HepG2 (cell line): ENCODE data around the gene GPHN. TPM values are rescaled to one million over a fixed set of nuclear protein-coding genes. Genes with fewer than 3 reads are reported as not detected.

ENCODE experiments used
- ATAC-seq: fragments of 200-7000 bp; cut with Tn5 transposase; 3 replicates; pipeline ENCODE4 v1.9.1; 2020; ENCODE audit warnings: mild to moderate bottlenecking, moderate library complexity
- BruUV-seq: library from RNA; stranded (reverse); fragments of 400-500 nt; replicated peaks from 2 replicates; lab custom pipeline; 2021; lab: Mats Ljungman, UMichigan
- CTCF ChIA-PET: fragments of 300-600 bp; formaldehyde crosslinking; extraction: SDS; loops from one replicate; lab custom pipeline; 2021; ENCODE audit warnings: low total read pairs, inconsistent platforms, low intra/inter-chr PET ratio; lab: Yijun Ruan, JAX
- POLR2A ChIA-PET: fragments of 350-600 bp; sonication (Branson Sonifier 250); formaldehyde crosslinking; loops from one replicate; lab custom pipeline; 2020; ENCODE audit warnings: antibody characterized with exemption, inconsistent platforms; lab: Yijun Ruan, JAX
- DNase-seq: peaks from one replicate; pipeline ENCODE4 v3.0.0-alpha.2; 2015; ENCODE audit warnings: low spot score
- FAIRE-seq: peaks from 3 replicates; lab custom pipeline; 2011; peaks lifted over from hg19 to GRCh38; lab: Jason Lieb, UNC
- H2AFZ ChIP-seq: one replicate; pipeline ENCODE4 v1.6.1; 2011; ENCODE audit warnings: low read length, inconsistent platforms
- H3K27ac ChIP-seq: fragments of 300-600 bp; 3 replicates; pipeline ENCODE4 v1.8.0; 2011; ENCODE audit warnings: mixed run types, mild to moderate bottlenecking, mixed read lengths, low read length, inconsistent platforms; ENCODE audit not compliant: insufficient read depth; ENCODE audit errors: extremely low read length
- H3K27me3 ChIP-seq, 2 experiments: fragments of 200-600 bp in 1 of 2; 2 replicates in 1 of 2; 3 replicates in 1 of 2; pipeline versions ENCODE4 v1.6.0 to v1.8.0; 2011; ENCODE audit warnings: low read length in 2 of 2, mild to moderate bottlenecking in 2 of 2, moderate library complexity in 2 of 2, inconsistent platforms in 1 of 2; ENCODE audit not compliant: insufficient read depth in 2 of 2, control insufficient read depth in 1 of 2
- H3K36me3 ChIP-seq, 2 experiments: fragments of 200-600 bp in 1 of 2; replicated peaks in 1 of 2; 2 replicates in 1 of 2; 3 replicates in 1 of 2; pipeline versions ENCODE4 v1.5.1 to v1.8.0; 2011; ENCODE audit warnings: low read length in 2 of 2, inconsistent platforms in 1 of 2; ENCODE audit not compliant: insufficient read depth in 2 of 2, control insufficient read depth in 1 of 2
- H3K4me1 ChIP-seq: 2 replicates; pipeline ENCODE4 v1.5.1; 2012; ENCODE audit warnings: low read length, inconsistent platforms; ENCODE audit not compliant: insufficient read depth
- H3K4me2 ChIP-seq: 2 replicates; pipeline ENCODE4 v1.6.0; 2011; ENCODE audit warnings: low read depth, low read length, inconsistent platforms
- H3K4me3 ChIP-seq, 3 experiments: fragments of 200-600 bp in 1 of 3; sonication (generic), shearing (Covaris generic) in 1 of 3; replicated peaks in 1 of 3; 2 replicates each; pipeline ENCODE4 v1.5.1; 2011 to 2016; ENCODE audit warnings: low read length in 3 of 3, inconsistent platforms in 2 of 3, low read depth in 2 of 3, mild to moderate bottlenecking in 2 of 3, control low read depth in 1 of 3, mixed read lengths in 1 of 3; ENCODE audit not compliant: insufficient read depth in 1 of 3
- H3K79me2 ChIP-seq: one replicate; pipeline ENCODE4 v1.6.1; 2011; ENCODE audit warnings: low read length, inconsistent platforms; ENCODE audit not compliant: insufficient read depth
- H3K9ac ChIP-seq: 2 replicates; pipeline ENCODE4 v1.6.0; 2011; ENCODE audit warnings: mild to moderate bottlenecking, low read depth, low read length, inconsistent platforms; ENCODE audit not compliant: insufficient read depth
- H3K9me3 ChIP-seq: 2 replicates; pipeline ENCODE4 v1.5.1; 2012; ENCODE audit warnings: mild to moderate bottlenecking, low read length
- H4K20me1 ChIP-seq: 2 replicates; pipeline ENCODE4 v1.6.0; 2011; ENCODE audit warnings: inconsistent platforms, mild to moderate bottlenecking, low read length, moderate library complexity; ENCODE audit not compliant: insufficient read depth
- BCL6 ChIP-seq: IDR thresholded peaks from 2 replicates; pipeline ENCODE4 v1.6.1; 2016; ENCODE audit warnings: missing genetic modification reagents, missing compliant biosample characterization
- CCDC6 ChIP-seq: sonication (generic); formaldehyde crosslinking; IDR thresholded peaks from 2 replicates; pipeline ENCODE4 v1.8.1; 2022; ENCODE audit warnings: mild to moderate bottlenecking, missing genetic modification reagents, moderate library complexity
- FOXJ3 ChIP-seq: sonication (generic); formaldehyde crosslinking; IDR thresholded peaks from 2 replicates; pipeline ENCODE4 v1.4.0; 2020; ENCODE audit warnings: missing genetic modification reagents, mild to moderate bottlenecking, borderline replicate concordance
- KAT7 ChIP-seq: IDR thresholded peaks from 2 replicates; pipeline ENCODE4 v1.6.1; 2018; ENCODE audit warnings: borderline replicate concordance, missing compliant biosample characterization
- KDM2A ChIP-seq: sonication (generic); formaldehyde crosslinking; IDR thresholded peaks from 2 replicates; pipeline ENCODE4 v1.4.0; 2020; ENCODE audit warnings: low read depth, missing genetic modification reagents, borderline replicate concordance
- NR1H2 ChIP-seq: sonication (generic); formaldehyde crosslinking; IDR thresholded peaks from 2 replicates; pipeline ENCODE4 v1.8.1; 2022; ENCODE audit warnings: low read depth, missing genetic modification reagents, borderline replicate concordance
- RXRB ChIP-seq: IDR thresholded peaks from 2 replicates; pipeline ENCODE4 v1.6.1; 2016; ENCODE audit warnings: borderline replicate concordance, missing genetic modification reagents, missing compliant biosample characterization
- SP4 ChIP-seq: sonication (generic); formaldehyde crosslinking; IDR thresholded peaks from 2 replicates; pipeline ENCODE4 v1.8.1; 2023; ENCODE audit warnings: mild to moderate bottlenecking, missing genetic modification reagents
- ZNF20 ChIP-seq: sonication (generic); formaldehyde crosslinking; IDR thresholded peaks from 2 replicates; pipeline ENCODE4 v1.4.0; 2020; ENCODE audit warnings: mild to moderate bottlenecking, moderate library complexity, missing genetic modification reagents
- ZNF75D ChIP-seq: sonication (generic); formaldehyde crosslinking; IDR thresholded peaks from 2 replicates; pipeline ENCODE4 v1.8.1; 2023; ENCODE audit warnings: missing genetic modification reagents, mild to moderate bottlenecking, borderline replicate concordance
- ZNF772 ChIP-seq: sonication (generic); formaldehyde crosslinking; IDR thresholded peaks from 2 replicates; pipeline ENCODE4 v1.5.0; 2020; ENCODE audit warnings: mild to moderate bottlenecking, missing genetic modification reagents
- WGBS: methylation state at CpG from one replicate; pipeline ENCODE4 v1.1.6; 2017; ENCODE audit warnings: low lambda C conversion rate; 5-methylcytosine and 5-hydroxymethylcytosine counted together
- in situ Hi-C: cut with HindIII; loops from 2 replicates; pipeline ENCODE4 v1.10.0; 2017; ENCODE audit warnings: low pct_unique_long_range_greater_than_20kb; ENCODE audit not compliant: extremely low pct_ligation_motif_present
- intact Hi-C: fragments of 100-400 bp; cut with micrococcal nuclease; formaldehyde crosslinking; loops from one replicate; pipeline ENCODE4 v1.10.0; 2022; ENCODE audit not compliant: unreplicated experiment
- polyA plus RNA-seq, 8 experiments: library from polyadenylated mRNA; depleted of rRNA in 3 of 8; stranded (reverse) in 7 of 8; unstranded in 1 of 8; fragments of >200 nt; fragmentation: Illumina TruSeq in 4 of 8; extraction: Trizol in 4 of 8; gene quantifications; 2 replicates each; pipeline versions ENCODE4 v1.2.1 to v1.2.3, GENCODE V29; 2011 to 2016; ENCODE audit warnings: low read depth in 4 of 8, missing spikeins in 1 of 8, mixed read lengths in 1 of 8; ENCODE audit not compliant: insufficient read depth in 1 of 8
- total RNA-seq, 5 experiments: library from RNA; depleted of rRNA; stranded (reverse); fragments of >200 nt; fragmentation: Illumina TruSeq; extraction: Trizol; gene quantifications; 2 replicates each; pipeline ENCODE4 v1.2.3, GENCODE V29; 2016; ENCODE audit warnings: low read depth in 1 of 5
- TF ChIP-seq, protein P1 (sequence below): sonication (generic); formaldehyde crosslinking; IDR thresholded peaks from 2 replicates; pipeline ENCODE4 v1.9.0; 2021; ENCODE audit warnings: missing genetic modification reagents, borderline replicate concordance
- TF ChIP-seq, protein P2 (sequence below): sonication (generic); formaldehyde crosslinking; IDR thresholded peaks from 2 replicates; pipeline ENCODE4 v1.5.1; 2020; ENCODE audit warnings: mild to moderate bottlenecking, missing genetic modification reagents
- TF ChIP-seq, protein P3 (sequence below): sonication (generic); formaldehyde crosslinking; IDR thresholded peaks from 2 replicates; pipeline ENCODE4 v1.9.0; 2021; ENCODE audit warnings: missing genetic modification reagents, mild to moderate bottlenecking, borderline replicate concordance

The GPHN gene
- total and polyA plus RNA-seq, 2 of the 13 experiments (the other 11 are each of a cell fraction or from before 2014, with no cell fraction given), result 12.7 to 19.2 TPM

DNA sequence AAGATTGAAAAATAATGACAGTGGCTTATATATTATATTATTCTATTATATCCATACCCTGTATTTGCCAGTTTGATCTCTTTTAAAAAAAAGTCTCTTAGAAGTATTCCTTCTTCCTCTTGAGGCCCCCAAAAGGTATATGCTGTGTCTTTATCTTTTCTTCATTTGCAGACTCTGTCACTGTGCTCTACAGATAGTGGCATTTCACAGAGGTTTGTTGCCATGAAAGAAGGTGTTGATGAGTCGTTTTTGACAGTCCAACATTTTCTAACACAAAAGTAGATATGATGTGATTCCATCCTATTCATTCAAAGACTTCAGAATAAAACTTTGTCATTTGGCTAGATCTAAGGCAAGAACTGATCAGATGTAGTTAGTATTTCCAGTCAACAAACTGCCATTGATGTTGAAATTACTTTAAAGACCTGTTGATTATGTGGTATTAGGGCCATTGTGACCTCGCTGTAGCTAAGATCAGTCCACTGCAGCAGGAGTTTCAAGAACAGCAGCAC lies 22.0 kb upstream of the GPHN start, which contains the start of gene CCDC196:
Gene CCDC196 (plus strand): TSS at position 462 of the 512 bp plus-strand sequence. CDS start 132 bp downstream, outside the sequence.
- no peaks in the 10 kb centered on the region for H4K20me1 ChIP-seq
- WGBS, result 58% methylated on average over 2 of the region's 2 CpGs
- H3K9me3 ChIP-seq, result no peaks in the 10 kb centered on the region
- CTCF ChIA-PET, result no interaction called here
- no peak within 1 kb of the TSS for H3K9ac ChIP-seq
- no peak for TF ChIP-seq FOXJ3 (CRISPR knock-in tag)
- TF ChIP-seq, protein P1, sequence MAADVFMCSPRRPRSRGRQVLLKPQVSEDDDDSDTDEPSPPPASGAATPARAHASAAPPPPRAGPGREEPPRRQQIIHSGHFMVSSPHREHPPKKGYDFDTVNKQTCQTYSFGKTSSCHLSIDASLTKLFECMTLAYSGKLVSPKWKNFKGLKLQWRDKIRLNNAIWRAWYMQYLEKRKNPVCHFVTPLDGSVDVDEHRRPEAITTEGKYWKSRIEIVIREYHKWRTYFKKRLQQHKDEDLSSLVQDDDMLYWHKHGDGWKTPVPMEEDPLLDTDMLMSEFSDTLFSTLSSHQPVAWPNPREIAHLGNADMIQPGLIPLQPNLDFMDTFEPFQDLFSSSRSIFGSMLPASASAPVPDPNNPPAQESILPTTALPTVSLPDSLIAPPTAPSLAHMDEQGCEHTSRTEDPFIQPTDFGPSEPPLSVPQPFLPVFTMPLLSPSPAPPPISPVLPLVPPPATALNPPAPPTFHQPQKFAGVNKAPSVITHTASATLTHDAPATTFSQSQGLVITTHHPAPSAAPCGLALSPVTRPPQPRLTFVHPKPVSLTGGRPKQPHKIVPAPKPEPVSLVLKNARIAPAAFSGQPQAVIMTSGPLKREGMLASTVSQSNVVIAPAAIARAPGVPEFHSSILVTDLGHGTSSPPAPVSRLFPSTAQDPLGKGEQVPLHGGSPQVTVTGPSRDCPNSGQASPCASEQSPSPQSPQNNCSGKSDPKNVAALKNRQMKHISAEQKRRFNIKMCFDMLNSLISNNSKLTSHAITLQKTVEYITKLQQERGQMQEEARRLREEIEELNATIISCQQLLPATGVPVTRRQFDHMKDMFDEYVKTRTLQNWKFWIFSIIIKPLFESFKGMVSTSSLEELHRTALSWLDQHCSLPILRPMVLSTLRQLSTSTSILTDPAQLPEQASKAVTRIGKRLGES (CRISPR knock-in tag), result no peak
- no peak for TF ChIP-seq NR1H2 (CRISPR knock-in tag)
- TF ChIP-seq CCDC6, result no peak
- no peak for TF ChIP-seq ZNF75D (CRISPR knock-in tag)
- TF ChIP-seq RXRB, result no peak
- TF ChIP-seq KAT7 (CRISPR knock-in tag), result no peak
- TF ChIP-seq, protein P2, sequence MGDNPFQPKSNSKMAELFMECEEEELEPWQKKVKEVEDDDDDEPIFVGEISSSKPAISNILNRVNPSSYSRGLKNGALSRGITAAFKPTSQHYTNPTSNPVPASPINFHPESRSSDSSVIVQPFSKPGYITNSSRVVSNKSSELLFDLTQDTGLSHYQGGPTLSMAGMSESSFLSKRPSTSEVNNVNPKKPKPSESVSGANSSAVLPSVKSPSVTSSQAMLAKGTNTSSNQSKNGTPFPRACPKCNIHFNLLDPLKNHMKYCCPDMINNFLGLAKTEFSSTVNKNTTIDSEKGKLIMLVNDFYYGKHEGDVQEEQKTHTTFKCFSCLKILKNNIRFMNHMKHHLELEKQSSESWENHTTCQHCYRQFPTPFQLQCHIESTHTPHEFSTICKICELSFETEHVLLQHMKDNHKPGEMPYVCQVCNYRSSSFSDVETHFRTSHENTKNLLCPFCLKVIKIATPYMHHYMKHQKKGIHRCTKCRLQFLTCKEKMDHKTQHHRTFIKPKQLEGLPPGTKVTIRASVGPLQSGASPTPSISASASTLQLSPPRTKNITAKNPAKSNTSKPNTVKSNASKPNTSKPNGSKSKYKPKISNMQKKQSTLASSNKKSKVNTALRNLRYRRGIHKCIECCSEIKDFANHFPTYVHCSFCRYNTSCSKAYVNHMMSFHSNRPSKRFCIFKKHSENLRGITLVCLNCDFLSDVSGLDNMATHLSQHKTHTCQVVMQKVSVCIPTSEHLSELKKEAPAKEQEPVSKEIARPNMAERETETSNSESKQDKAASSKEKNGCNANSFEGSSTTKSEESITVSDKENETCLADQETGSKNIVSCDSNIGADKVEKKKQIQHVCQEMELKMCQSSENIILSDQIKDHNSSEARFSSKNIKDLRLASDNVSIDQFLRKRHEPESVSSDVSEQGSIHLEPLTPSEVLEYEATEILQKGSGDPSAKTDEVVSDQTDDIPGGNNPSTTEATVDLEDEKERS (CRISPR knock-in tag), result no peak
- no peak for TF ChIP-seq ZNF20 (CRISPR knock-in tag)
- TF ChIP-seq, protein P3, sequence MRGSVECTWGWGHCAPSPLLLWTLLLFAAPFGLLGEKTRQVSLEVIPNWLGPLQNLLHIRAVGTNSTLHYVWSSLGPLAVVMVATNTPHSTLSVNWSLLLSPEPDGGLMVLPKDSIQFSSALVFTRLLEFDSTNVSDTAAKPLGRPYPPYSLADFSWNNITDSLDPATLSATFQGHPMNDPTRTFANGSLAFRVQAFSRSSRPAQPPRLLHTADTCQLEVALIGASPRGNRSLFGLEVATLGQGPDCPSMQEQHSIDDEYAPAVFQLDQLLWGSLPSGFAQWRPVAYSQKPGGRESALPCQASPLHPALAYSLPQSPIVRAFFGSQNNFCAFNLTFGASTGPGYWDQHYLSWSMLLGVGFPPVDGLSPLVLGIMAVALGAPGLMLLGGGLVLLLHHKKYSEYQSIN, result no peak
- TF ChIP-seq ZNF772 (CRISPR knock-in tag), result no peak
- no peak for TF ChIP-seq SP4 (CRISPR knock-in tag)
- no peak for TF ChIP-seq KDM2A (CRISPR knock-in tag)
- TF ChIP-seq BCL6 (CRISPR knock-in tag), result no peak
- in situ Hi-C loops (no loop called here), intact Hi-C loops (no loop called here)
- POLR2A ChIA-PET, result no interaction called here
- peaks cover 15% of the 10 kb centered on the region for H3K4me1 ChIP-seq
- ATAC-seq (no peak), DNase-seq (no peak), FAIRE-seq (no peak)
- no peak within 1 kb of the TSS for H3K4me3 ChIP-seq
- no peaks in the 10 kb centered on the region for H3K79me2 ChIP-seq
- no TSS peak for BruUV-seq
- H3K27me3 ChIP-seq, result no peaks in the 10 kb centered on the region
- no peak within 1 kb of the TSS for H2AFZ ChIP-seq
- no peaks in the 10 kb centered on the region for H3K36me3 ChIP-seq
- H3K4me2 ChIP-seq, result no peak within 1 kb of the TSS
- no peak within 1 kb of the TSS for H3K27ac ChIP-seq
